GM18858 (cell line): ENCODE data around the gene SLC30A10.
"Not testable (repeated sequence)": the region's sequence is repeated elsewhere in the genome, so short reads cannot be mapped to it uniquely, and the experiment has no call there.

Experiments
- ATAC-seq: cut with Tn5 transposase; IDR thresholded peaks from one replicate; pipeline ENCODE4 v1.9.1; 2021; ENCODE audit not compliant: unreplicated experiment

The SLC30A10 gene

DNA sequence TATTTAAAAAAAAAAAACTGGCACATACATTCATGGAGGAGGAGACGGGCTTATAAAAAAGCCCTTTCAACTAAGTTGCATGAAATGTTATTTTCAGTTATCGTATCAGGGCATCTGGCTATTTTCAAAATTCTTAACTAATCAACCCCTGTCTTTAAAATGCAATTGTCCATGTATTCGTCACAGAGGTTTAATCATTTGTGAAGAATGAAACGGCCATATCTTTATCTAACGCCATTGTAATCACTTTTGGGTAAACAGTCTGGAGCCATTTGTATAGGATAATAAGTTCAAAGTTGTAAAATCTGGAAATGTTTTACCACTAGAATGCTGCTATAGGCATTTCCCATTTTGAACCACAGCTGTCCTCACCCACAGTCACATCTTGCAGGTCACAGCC lies 30.4 kb downstream of the SLC30A10 start:
- ATAC-seq = no peak

GRCh38 chr1:219892271-219892670 lies 36.1 kb downstream of the SLC30A10 start:
- not testable (repeated sequence) for ATAC-seq

DNA sequence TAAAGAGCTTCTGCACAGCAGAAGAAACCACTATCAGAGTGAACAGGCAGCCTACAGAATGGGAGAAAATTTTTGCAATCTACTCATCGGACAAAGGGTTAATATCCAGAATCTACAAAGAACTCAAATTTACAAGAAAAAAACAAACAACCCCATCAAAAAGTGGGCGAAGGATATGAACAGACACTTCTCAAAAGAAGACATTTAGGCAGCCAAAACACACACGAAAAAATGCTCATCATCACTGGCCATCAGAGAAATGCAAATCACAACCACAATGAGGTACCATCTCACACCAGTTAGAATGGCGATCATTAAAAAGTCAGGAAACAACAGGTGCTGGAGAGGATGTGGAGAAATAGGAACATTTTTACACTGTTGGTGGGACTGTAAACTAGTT lies 36.5 kb downstream of the SLC30A10 start:
- not testable (repeated sequence) for ATAC-seq

DNA sequence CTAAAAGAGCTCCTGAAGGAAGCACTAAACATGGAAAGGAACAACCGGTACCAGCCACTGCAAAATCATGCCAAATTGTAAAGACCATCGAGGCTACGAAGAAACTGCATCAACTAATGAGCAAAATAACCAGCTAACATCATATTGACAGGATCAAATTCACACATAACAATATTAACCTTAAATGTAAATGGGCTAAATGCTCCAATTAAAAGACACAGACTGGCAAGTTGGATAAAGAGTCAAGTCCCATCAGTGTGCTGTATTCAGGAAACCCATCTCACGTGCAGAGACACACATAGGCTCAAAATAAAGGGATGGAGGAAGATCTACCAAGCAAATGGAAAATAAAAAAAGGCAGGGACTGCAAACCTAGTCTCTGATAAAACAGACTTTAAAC lies 39.7 kb downstream of the SLC30A10 start:
- not testable (repeated sequence) for ATAC-seq

DNA sequence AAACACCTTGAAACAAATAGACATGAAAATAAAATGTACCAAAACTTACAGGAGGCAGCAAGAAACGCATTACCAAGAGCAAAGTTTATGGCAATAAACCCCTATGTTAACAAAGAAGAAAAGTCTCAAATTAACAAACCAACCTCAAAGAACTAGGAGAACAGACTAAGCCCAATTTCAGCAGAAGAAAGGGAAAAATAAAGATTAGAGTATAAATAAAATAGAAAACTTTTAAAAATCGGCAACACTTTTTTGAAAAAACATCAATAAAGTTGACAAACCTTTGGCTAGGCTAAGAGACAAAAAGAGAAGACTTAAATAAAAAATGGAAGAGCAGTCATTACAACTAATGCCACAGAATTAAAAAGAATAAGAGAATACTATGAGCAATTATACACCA lies 42.7 kb downstream of the SLC30A10 start:
- ATAC-seq = no peak

DNA sequence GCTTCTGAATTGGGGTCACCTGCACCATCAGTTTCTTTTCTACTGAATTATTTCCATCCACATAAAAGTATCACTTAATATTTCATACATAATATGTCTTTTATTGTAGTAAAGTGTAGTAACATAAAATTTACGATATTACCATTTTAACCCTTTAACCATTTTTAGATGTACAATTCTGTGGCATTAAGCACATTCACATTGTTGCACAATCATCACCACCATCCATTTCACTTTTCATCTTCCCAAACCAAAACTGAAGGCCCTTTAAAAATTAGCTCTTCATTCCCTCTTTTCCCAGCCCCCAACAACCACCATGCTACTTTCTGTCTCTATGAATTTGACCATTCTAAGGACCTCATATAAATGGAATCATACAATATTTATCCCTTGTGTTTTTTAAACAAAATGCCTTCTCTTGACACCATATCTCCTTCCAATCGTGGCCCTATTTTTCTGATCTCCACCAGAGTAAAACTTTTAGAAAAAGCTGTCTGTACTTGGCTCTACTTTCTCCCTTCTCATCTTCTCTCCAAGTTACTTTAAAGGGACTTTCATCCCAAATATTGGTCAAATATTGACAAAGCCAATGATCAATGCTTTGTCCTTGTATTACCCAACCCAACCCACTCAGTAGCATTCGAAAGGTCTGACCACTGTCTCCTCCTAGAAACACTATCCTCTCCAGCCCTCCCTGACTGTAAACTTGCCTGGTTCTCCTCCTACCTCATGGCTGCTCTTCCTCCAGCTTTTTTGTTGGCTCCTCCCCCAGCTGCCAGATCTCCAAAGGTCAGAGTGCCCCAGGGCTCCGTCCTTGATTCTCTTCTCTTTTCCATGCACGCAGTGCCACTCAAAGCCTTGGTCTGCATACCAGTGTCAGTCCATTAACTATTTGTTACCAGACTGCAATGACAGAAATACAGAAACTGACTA lies 44.7 kb downstream of the SLC30A10 start:
- ATAC-seq = no peak

- no peak for ATAC-seq
These were observed 45.6 kb downstream of the SLC30A10 start for GRCh38 chr1:219882755-219883154.

DNA sequence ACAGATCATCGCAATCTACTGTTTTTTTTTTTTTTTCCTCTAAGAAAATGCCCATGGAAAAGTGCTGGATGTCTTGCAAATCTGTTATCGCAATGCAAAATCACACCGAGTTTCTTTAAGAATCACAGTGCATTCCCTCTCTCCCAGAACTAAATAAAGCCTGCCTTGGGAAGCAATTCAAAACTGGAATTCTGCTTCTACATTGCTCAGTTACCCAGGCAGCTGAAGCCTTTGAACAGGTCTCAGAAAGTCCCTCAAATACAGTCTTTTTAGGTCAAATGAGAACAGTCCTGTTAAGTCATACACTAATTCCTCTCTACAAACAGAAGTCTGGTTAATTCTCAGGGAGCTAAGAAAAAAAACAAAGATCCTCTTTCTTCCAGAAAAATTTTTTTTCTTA lies 46.3 kb downstream of the SLC30A10 start:
- no peak for ATAC-seq

- ATAC-seq = no peak
These were observed 47.4 kb downstream of the SLC30A10 start for GRCh38 chr1:219880765-219881457.

DNA sequence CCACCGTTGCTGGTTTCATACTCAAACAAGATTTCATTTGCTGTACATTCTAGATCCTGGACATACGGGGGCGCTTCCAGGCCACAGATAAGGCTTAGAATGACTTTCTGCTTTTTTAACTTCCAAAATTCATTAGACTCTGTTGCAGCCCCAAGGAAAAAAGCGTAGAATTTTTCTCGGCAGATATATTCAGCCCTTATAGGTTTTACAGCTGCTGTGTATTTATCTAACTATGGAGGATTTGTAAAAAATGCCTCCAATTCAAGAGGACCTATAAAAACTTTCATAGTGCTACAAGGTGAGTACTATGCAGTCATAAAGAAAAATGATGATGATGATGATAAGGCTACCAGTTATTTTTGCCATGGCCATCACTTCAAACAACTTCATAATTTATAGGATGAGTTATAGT lies 51.6 kb downstream of the SLC30A10 start:
- ATAC-seq = no peak

DNA sequence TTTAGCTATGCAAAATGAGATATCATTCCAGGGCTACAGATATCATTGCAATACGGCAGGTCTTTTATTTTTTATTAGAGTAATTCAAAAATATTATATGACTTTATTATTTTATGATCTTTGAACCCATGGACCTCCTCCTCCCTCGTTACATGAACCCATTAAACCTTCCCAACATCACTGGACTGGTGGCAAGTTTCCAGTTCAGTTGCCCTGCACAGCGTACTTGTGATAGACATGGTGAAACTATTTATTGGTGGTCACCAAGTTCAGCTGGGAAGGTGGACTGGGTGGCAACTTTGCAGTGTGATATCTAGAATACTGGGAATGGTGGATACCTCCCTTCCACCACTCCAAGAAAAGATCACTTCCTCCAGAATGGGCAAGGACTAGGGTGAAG lies 52.5 kb downstream of the SLC30A10 start:
- ATAC-seq = no peak

- ATAC-seq = not testable (repeated sequence)
These were observed 55.8 kb downstream of the SLC30A10 start for GRCh38 chr1:219872538-219872937.

GRCh38 chr1:219871427-219872057 lies 56.8 kb downstream of the SLC30A10 start:
- no peak for ATAC-seq

- not testable (repeated sequence) for ATAC-seq
These were observed 59.7 kb downstream of the SLC30A10 start for GRCh38 chr1:219868615-219869014.
